Esophagus squamous epithelium (tissue), 5 donors: ENCODE data around the gene DHRS4. TPM values are rescaled to one million over a fixed set of nuclear protein-coding genes. Genes with fewer than 3 reads are reported as not detected.
"Not testable (repeated sequence)": the region's sequence is repeated elsewhere in the genome, so short reads cannot be mapped to it uniquely, and the experiment has no call there.

ENCODE experiments used
- DNase-seq: peaks from one replicate; lab custom pipeline; 2025; lab: John Stamatoyannopoulos, UW
- H3K27ac ChIP-seq, 4 donors: fragments of 200-600 bp; sonication (generic); one replicate each; pipeline ENCODE4 v1.5.1; 2016 to 2019; ENCODE audit warnings: mild to moderate bottlenecking in 1 of 4
- H3K27me3 ChIP-seq, 4 donors: fragments of 200-600 bp; sonication (generic); 1 replicate in 3 of 4; 2 replicates in 1 of 4; pipeline versions ENCODE4 v1.5.1 to v1.6.0; 2017 to 2021; ENCODE audit warnings: antibody characterized with exemption in 1 of 4
- H3K36me3 ChIP-seq, 3 donors: fragments of 200-600 bp; sonication (generic); one replicate each; pipeline ENCODE4 v1.5.1; 2016 to 2019
- H3K4me1 ChIP-seq, 3 donors: fragments of 200-600 bp; sonication (generic); one replicate each; pipeline ENCODE4 v1.5.1; 2017 to 2019
- H3K4me3 ChIP-seq, 4 donors: fragments of 200-600 bp; sonication (generic); 1 replicate in 3 of 4; 2 replicates in 1 of 4; pipeline ENCODE4 v1.5.1; 2016 to 2019; ENCODE audit warnings: mild to moderate bottlenecking in 2 of 4, moderate library complexity in 1 of 4
- H3K9me3 ChIP-seq, 3 donors: fragments of 200-600 bp; sonication (generic); one replicate each; pipeline ENCODE4 v1.5.1; 2016 to 2019
- POLR2A ChIP-seq, 4 donors: fragments of 450-650 bp; IDR thresholded peaks; one replicate each; pipeline ENCODE4 v1.6.1; 2017; ENCODE audit warnings: antibody characterized with exemption in 4 of 4, mild to moderate bottlenecking in 4 of 4, moderate library complexity in 3 of 4
- WGBS, 2 donors: methylation state at CpG; one replicate each; pipeline ENCODE4 v1.1.5; 2018; 5-methylcytosine and 5-hydroxymethylcytosine counted together
- intact Hi-C: fragments of 100-400 bp; cut with DNase I; formaldehyde crosslinking; loops from one replicate; pipeline ENCODE4 v1.15.0; 2022
- total RNA-seq, 4 donors: library from RNA; depleted of rRNA; stranded (reverse); fragments of >200 nt; gene quantifications; one replicate each; pipeline ENCODE4 v1.1.0, GENCODE V29; 2016
- TF ChIP-seq, protein P1 (sequence below), 6 experiments: fragments of 450-650 bp in 4 of 6; fragments of 200-600 bp in 2 of 6; sonication (generic) in 2 of 6; IDR thresholded peaks; one replicate each; pipeline ENCODE4 v1.5.1; 2016 to 2019; ENCODE audit warnings: antibody characterized with exemption in 6 of 6, mild to moderate bottlenecking in 4 of 6, moderate library complexity in 4 of 6
- donor health status: DM: yes; HTN: yes; CAD: no.

Gene DHRS4
- total RNA-seq, 4 donors from 2014 or later = 27.5 to 46.0 (median 38.0) TPM

- no peak for DNase-seq
- intact Hi-C loops = no loop called here
- 81 to 92% methylated on average over 7 of the region's 7 CpGs for WGBS, 2 donors
Observed at GRCh38 chr14:23942587-23942986, 11.0 kb upstream of the DHRS4 start.

DNA sequence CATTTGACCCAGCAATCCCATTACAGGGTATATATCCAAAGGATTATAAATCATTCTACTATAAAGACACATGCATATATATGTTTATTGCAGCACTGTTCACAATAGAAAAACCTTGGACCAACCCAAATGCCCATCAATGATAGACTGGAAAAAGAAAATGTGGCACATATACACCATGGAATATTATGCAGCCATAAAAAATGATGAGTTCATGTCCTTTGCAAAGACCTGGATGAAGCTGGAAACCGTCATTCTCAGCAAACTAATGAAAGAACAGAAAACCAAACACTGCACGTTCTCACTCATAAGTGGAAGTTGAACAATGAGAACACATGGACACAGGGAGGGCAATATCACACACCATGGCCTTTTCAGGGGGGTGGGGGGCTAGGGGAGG is 4.5 kb upstream of the DHRS4 start:
- H3K4me1 ChIP-seq = peaks cover 14 to 35% (median 17%) of the 10 kb centered on the region in 3 donors
- DNase-seq, H3K27me3 ChIP-seq, intact Hi-C loops, H3K36me3 ChIP-seq, H3K4me3 ChIP-seq, H3K9me3 ChIP-seq, H3K27ac ChIP-seq: not testable (repeated sequence)
- 85 to 93% methylated on average over 2 of the region's 2 CpGs for WGBS, 2 donors

More at GRCh38 chr14:23942587-23942986, 11.0 kb upstream of the DHRS4 start:
- H3K9me3 ChIP-seq = no peaks in the 10 kb centered on the region
- TF ChIP-seq, protein P1, sequence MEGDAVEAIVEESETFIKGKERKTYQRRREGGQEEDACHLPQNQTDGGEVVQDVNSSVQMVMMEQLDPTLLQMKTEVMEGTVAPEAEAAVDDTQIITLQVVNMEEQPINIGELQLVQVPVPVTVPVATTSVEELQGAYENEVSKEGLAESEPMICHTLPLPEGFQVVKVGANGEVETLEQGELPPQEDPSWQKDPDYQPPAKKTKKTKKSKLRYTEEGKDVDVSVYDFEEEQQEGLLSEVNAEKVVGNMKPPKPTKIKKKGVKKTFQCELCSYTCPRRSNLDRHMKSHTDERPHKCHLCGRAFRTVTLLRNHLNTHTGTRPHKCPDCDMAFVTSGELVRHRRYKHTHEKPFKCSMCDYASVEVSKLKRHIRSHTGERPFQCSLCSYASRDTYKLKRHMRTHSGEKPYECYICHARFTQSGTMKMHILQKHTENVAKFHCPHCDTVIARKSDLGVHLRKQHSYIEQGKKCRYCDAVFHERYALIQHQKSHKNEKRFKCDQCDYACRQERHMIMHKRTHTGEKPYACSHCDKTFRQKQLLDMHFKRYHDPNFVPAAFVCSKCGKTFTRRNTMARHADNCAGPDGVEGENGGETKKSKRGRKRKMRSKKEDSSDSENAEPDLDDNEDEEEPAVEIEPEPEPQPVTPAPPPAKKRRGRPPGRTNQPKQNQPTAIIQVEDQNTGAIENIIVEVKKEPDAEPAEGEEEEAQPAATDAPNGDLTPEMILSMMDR (IDR thresholded peaks at IDR 0.05) = no peak
- no peak for TF ChIP-seq POLR2A (IDR thresholded peaks at IDR 0.05)
- peaks cover 0 to 23% (median 12%) of the 10 kb centered on the region in 3 donors for H3K36me3 ChIP-seq
- H3K4me3 ChIP-seq = no peak overlapping the region
- no peak overlapping the region for H3K27ac ChIP-seq
- no peaks in the 10 kb centered on the region for H3K27me3 ChIP-seq
- peaks cover 0 to 20% (median 5%) of the 10 kb centered on the region in 3 donors for H3K4me1 ChIP-seq

DNA sequence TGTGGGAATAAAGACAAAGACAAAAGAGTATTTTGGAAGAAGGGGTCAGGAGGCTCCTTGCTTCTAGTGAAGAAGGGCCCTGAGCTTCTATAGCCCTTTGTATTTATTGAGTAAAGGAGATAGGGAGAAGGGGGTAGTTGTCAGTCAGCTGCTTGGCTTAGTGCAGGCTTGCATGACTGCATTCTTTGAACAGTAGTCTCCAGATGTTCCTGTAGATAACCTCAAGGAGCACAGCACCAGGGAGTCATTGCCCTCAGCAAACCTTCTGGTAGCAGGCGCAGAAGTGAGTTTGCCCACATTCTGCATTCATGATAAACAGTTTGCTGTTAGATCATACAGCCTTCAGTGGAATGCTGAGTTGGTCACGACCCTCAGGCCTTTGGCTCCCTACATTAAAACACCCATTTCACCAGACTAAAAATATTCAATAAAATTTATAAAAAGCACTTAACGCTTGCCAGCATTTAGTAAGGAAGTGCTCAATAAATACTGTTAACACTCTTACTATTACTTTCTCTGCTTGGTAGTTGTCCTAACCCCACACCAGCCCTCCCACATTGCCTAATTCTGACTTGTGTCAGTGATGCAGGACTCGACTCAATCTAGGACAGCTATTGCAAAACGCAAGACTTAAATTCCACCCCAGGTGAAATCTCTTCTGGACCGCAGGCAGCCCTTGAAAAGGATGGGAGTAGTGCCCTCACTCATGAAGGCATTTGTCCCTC is 3.0 kb upstream of the DHRS4 start:
- Histone ChIP-seq H3K9me3 (no peaks in the 10 kb centered on the region), H3K36me3 (no peaks in the 10 kb centered on the region), H3K27ac (no peak overlapping the region), H3K4me3 (no peak overlapping the region), H3K27me3 (no peaks in the 10 kb centered on the region), H3K4me1 (peaks cover 22 to 37% (median 23%) of the 10 kb centered on the region in 3 donors)
- TF ChIP-seq POLR2A (IDR thresholded peaks at IDR 0.05) = no peak
- TF ChIP-seq, protein P1 (IDR thresholded peaks at IDR 0.05) = no peak
- DNase-seq = no peak
- intact Hi-C loops = no loop called here
- WGBS, 2 donors = 92 to 93% methylated on average over 6 of the region's 6 CpGs

DNA sequence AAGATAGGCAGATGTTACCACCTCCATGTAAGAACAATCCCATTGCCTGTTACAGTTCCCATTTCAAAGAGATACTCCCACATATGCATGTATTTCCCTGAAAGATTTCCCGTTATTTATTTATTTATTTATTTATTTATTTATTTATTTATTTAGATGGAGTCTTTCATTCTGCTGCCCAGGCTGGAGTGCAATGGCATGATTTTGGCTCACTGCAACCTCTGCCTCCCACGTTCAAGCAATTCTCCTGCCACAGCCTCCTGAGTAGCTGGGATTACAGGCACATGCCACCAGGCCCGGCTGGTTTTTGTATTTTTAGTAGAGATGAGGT is 2.5 kb upstream of the DHRS4 start:
- peaks cover 22 to 37% (median 23%) of the 10 kb centered on the region in 3 donors for H3K4me1 ChIP-seq
- H3K27ac ChIP-seq, intact Hi-C loops, H3K36me3 ChIP-seq, H3K4me3 ChIP-seq, H3K9me3 ChIP-seq, H3K27me3 ChIP-seq, DNase-seq: not testable (repeated sequence)
- WGBS, 2 donors = 83 to 94% methylated on average over 3 of the region's 3 CpGs

GRCh38 chr14:23951590-23952201 is 1.9 kb upstream of the DHRS4 start:
- Histone ChIP-seq H3K27ac (no peak overlapping the region), H3K27me3 (no peaks in the 10 kb centered on the region), H3K4me3 (no peak overlapping the region), H3K4me1 (peaks cover 22 to 37% (median 23%) of the 10 kb centered on the region in 3 donors), H3K36me3 (peaks cover 0 to 9% (median 0%) of the 10 kb centered on the region in 3 donors), H3K9me3 (no peaks in the 10 kb centered on the region)
- intact Hi-C loops = no loop called here
- no peak for DNase-seq
- TF ChIP-seq POLR2A (IDR thresholded peaks at IDR 0.05) = no peak
- TF ChIP-seq, protein P1 (IDR thresholded peaks at IDR 0.05) = no peak
- WGBS, 2 donors = 47 to 75% methylated on average over 2 of the region's 8 CpGs

DNA sequence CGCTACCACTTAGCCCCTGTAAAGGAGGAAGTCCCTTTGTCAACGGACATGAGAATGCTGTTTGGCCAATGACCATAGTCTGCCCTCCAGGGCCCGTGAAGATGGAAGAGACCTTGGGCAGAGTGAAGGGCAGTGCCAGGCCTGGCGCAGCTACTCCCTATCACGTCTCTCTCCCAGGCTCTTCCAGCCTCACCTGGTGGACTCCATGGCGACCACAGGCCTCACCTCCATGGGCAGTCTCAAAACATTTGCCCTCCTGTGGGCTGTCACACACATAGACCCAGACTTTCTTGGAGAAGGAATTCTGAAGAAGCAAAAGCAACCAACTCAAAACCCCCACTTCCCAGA is 480 bp upstream of the DHRS4 start:
- 41 to 51% methylated on average over 3 to 6 of the region's 6 CpGs for WGBS, 2 donors
- Histone ChIP-seq H3K4me3 (peak overlapping the region; percentile 64 to 86 (median 84)), H3K4me1 (peaks cover 22 to 37% (median 23%) of the 10 kb centered on the region in 3 donors), H3K36me3 (peaks cover 0 to 18% (median 0%) of the 10 kb centered on the region in 3 donors), H3K27ac (peak overlapping the region; percentile 85 to 93 (median 92))
- H3K27me3 ChIP-seq, H3K9me3 ChIP-seq, DNase-seq, intact Hi-C loops: not testable (repeated sequence)

DNA sequence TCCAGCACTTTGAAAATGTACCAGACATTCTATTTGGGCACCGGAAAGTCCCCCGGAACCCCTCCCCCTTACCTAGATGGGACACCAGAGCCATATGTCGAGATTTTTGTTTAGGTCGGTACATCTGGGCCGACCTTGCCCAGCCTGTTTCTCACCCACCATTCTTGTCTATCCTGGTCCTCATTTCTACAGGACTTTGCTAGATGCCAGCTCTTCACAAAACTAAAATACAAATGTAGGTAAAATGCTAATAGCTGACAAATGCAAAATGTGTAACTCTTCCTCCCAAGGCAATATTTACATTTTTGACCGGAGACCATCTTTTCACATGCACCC is 677 bp downstream of the DHRS4 start:
- peaks cover 22 to 37% (median 23%) of the 10 kb centered on the region in 3 donors for H3K4me1 ChIP-seq
- peak overlapping the region; percentile 64 to 86 (median 84) for H3K4me3 ChIP-seq
- 10 to 12% methylated on average over 5 to 6 of the region's 6 CpGs for WGBS, 2 donors
- intact Hi-C loops, H3K9me3 ChIP-seq, DNase-seq, H3K27me3 ChIP-seq: not testable (repeated sequence)
- peak overlapping the region; percentile 85 to 93 (median 92) for H3K27ac ChIP-seq
- peaks cover 0 to 23% (median 0%) of the 10 kb centered on the region in 3 donors for H3K36me3 ChIP-seq

DNA sequence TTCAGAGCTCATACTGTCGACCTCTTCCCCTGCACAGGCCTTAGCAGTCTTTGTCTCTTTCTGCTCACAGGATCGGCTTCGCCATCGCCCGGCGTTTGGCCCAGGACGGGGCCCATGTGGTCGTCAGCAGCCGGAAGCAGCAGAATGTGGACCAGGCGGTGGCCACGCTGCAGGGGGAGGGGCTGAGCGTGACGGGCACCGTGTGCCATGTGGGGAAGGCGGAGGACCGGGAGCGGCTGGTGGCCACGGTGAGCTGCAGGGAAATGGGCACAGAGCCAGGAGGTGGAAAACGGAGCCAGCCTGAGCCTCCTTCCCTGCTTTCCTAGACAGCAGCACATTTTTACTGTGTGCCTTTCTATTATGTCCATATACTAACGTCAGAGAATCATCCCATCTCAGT is 1.4 kb downstream of the DHRS4 start:
- DNase-seq, H3K27ac ChIP-seq, H3K9me3 ChIP-seq, intact Hi-C loops, H3K27me3 ChIP-seq: not testable (repeated sequence)
- Histone ChIP-seq H3K4me1 (peaks cover 22 to 37% (median 23%) of the 10 kb centered on the region in 3 donors), H3K36me3 (peaks cover 0 to 27% (median 0%) of the 10 kb centered on the region in 3 donors), H3K4me3 (peak overlapping the region in 2 of 4 donors; percentile 82 to 86)
- 42 to 63% methylated on average over 7 to 17 of the region's 20 CpGs for WGBS, 2 donors

- Histone ChIP-seq H3K4me1 (peaks cover 22 to 37% (median 23%) of the 10 kb centered on the region in 3 donors), H3K36me3 (peaks cover 0 to 29% (median 0%) of the 10 kb centered on the region in 3 donors)
- DNase-seq, H3K27ac ChIP-seq, H3K4me3 ChIP-seq, intact Hi-C loops, H3K9me3 ChIP-seq, H3K27me3 ChIP-seq: not testable (repeated sequence)
- WGBS, 2 donors = 83 to 87% methylated on average over 2 of the region's 2 CpGs
Observed at GRCh38 chr14:23955811-23956210, 2.2 kb downstream of the DHRS4 start.
